Stimulated activated naive CD8-positive, alpha-beta T cell treated with anti-CD3 and anti-CD28 coated beads, Interleukin-15, amount 100 ng/mL, for 72 hours (primary cell): ENCODE results near the gene JPH3.

ENCODE experiments used
- ATAC-seq: fragments of 150-1000 bp; cut with Tn5 transposase; 2 replicates; pipeline ENCODE4 v1.10.0; 2021; ENCODE audit warnings: mild to moderate bottlenecking, moderate library complexity
- DNase-seq, 2 donors: peaks; one replicate each; pipeline ENCODE4 v3.0.0; 2021 to 2022
- H3K27ac Mint-ChIP-seq, 2 donors: one replicate each; pipeline ENCODE4 v1.8.0; 2022; ENCODE audit warnings: mild to moderate bottlenecking in 2 of 2, mixed read lengths in 2 of 2, moderate library complexity in 2 of 2
- H3K27me3 Mint-ChIP-seq: one replicate; pipeline ENCODE4 v1.8.0; 2022; ENCODE audit warnings: mixed read lengths
- H3K4me1 Mint-ChIP-seq: one replicate; pipeline ENCODE4 v1.8.0; 2022; ENCODE audit warnings: mild to moderate bottlenecking, mixed read lengths
- H3K4me3 Mint-ChIP-seq, 2 donors: one replicate each; pipeline ENCODE4 v1.8.0; 2022; ENCODE audit warnings: mild to moderate bottlenecking in 2 of 2, mixed read lengths in 2 of 2, moderate library complexity in 1 of 2
- H3K9me3 Mint-ChIP-seq, 2 donors: one replicate each; pipeline ENCODE4 v1.8.0; 2022; ENCODE audit warnings: mixed read lengths in 2 of 2

Gene JPH3

GRCh38 chr16:87604634-87605111, 2.4 kb downstream of the JPH3 start:
- Mint-ChIP-seq H3K27ac (no peak overlapping the region), H3K27me3 (peaks cover 88% of the 10 kb centered on the region), H3K4me1 (peaks cover 16% of the 10 kb centered on the region), H3K9me3 (peaks cover 0 to 7% of the 10 kb centered on the region in 2 donors), H3K4me3 (no peak overlapping the region)
- DNase-seq (no peak), ATAC-seq (no peak)

- H3K4me3 Mint-ChIP-seq, result no peak overlapping the region
- peaks cover 0 to 7% of the 10 kb centered on the region in 2 donors for H3K9me3 Mint-ChIP-seq
- DNase-seq (no peak), ATAC-seq (no peak)
- peaks cover 16% of the 10 kb centered on the region for H3K4me1 Mint-ChIP-seq
- peaks cover 78% of the 10 kb centered on the region for H3K27me3 Mint-ChIP-seq
- H3K27ac Mint-ChIP-seq, result no peak overlapping the region
Observed at GRCh38 chr16:87607223-87607622, 4.9 kb downstream of the JPH3 start.

- peaks cover 76% of the 10 kb centered on the region for H3K27me3 Mint-ChIP-seq
Observed at GRCh38 chr16:87607871-87608270, 5.6 kb downstream of the JPH3 start.

GRCh38 chr16:87608400-87608985, 6.2 kb downstream of the JPH3 start:
- H3K27ac Mint-ChIP-seq, result no peak overlapping the region
- DNase-seq (peak; percentile 24 to 32), ATAC-seq (no peak)
- H3K9me3 Mint-ChIP-seq, result peaks cover 0 to 7% of the 10 kb centered on the region in 2 donors
- no peak overlapping the region for H3K4me3 Mint-ChIP-seq
- H3K27me3 Mint-ChIP-seq, result peaks cover 70% of the 10 kb centered on the region
- H3K4me1 Mint-ChIP-seq, result peaks cover 9% of the 10 kb centered on the region

More at GRCh38 chr16:87607871-87608270, 5.6 kb downstream of the JPH3 start:
- no peak for DNase-seq
- Mint-ChIP-seq H3K27ac (no peak overlapping the region), H3K4me1 (peaks cover 15% of the 10 kb centered on the region), H3K4me3 (no peak overlapping the region), H3K9me3 (peaks cover 0 to 7% of the 10 kb centered on the region in 2 donors)
- ATAC-seq, result no peak

- no peak for ATAC-seq
- Mint-ChIP-seq H3K4me1 (no peaks in the 10 kb centered on the region), H3K4me3 (no peak overlapping the region), H3K9me3 (peaks cover 0 to 7% of the 10 kb centered on the region in 2 donors), H3K27ac (no peak overlapping the region), H3K27me3 (peaks cover 54% of the 10 kb centered on the region)
- no peak for DNase-seq
Observed at GRCh38 chr16:87610026-87610425, 7.7 kb downstream of the JPH3 start.

- DNase-seq, result no peak
- no peak for ATAC-seq
- H3K4me1 Mint-ChIP-seq, result no peaks in the 10 kb centered on the region
- H3K4me3 Mint-ChIP-seq, result no peak overlapping the region
- peaks cover 0 to 7% of the 10 kb centered on the region in 2 donors for H3K9me3 Mint-ChIP-seq
- peaks cover 48% of the 10 kb centered on the region for H3K27me3 Mint-ChIP-seq
- no peak overlapping the region for H3K27ac Mint-ChIP-seq
Observed at GRCh38 chr16:87611456-87611855, 9.1 kb downstream of the JPH3 start.

- Mint-ChIP-seq H3K4me1 (no peaks in the 10 kb centered on the region), H3K9me3 (no peaks in the 10 kb centered on the region), H3K27ac (no peak overlapping the region), H3K4me3 (no peak overlapping the region), H3K27me3 (peaks cover 32% of the 10 kb centered on the region)
- ATAC-seq (no peak), DNase-seq (no peak)
Observed at GRCh38 chr16:87613961-87614360, 11.7 kb downstream of the JPH3 start.

GRCh38 chr16:87615621-87616041, 13.3 kb downstream of the JPH3 start:
- Mint-ChIP-seq H3K4me3 (no peak overlapping the region), H3K27me3 (peaks cover 36% of the 10 kb centered on the region), H3K9me3 (no peaks in the 10 kb centered on the region), H3K27ac (no peak overlapping the region), H3K4me1 (peaks cover 7% of the 10 kb centered on the region)
- ATAC-seq, result no peak
- DNase-seq, result no peak

GRCh38 chr16:87616556-87616955, 14.2 kb downstream of the JPH3 start:
- peaks cover 36% of the 10 kb centered on the region for H3K27me3 Mint-ChIP-seq
- peaks cover 7% of the 10 kb centered on the region for H3K4me1 Mint-ChIP-seq
- no peaks in the 10 kb centered on the region for H3K9me3 Mint-ChIP-seq
- no peak for DNase-seq
- no peak overlapping the region for H3K27ac Mint-ChIP-seq
- ATAC-seq, result no peak
- no peak overlapping the region for H3K4me3 Mint-ChIP-seq

- Mint-ChIP-seq H3K4me1 (peaks cover 7% of the 10 kb centered on the region), H3K27ac (no peak overlapping the region), H3K9me3 (no peaks in the 10 kb centered on the region), H3K4me3 (no peak overlapping the region), H3K27me3 (peaks cover 43% of the 10 kb centered on the region)
- DNase-seq, result no peak
- no peak for ATAC-seq
Observed at GRCh38 chr16:87618216-87618615, 15.9 kb downstream of the JPH3 start.

GRCh38 chr16:87619360-87620200, 17.3 kb downstream of the JPH3 start:
- no peak for ATAC-seq
- H3K27ac Mint-ChIP-seq, result no peak overlapping the region
- H3K27me3 Mint-ChIP-seq, result peaks cover 43% of the 10 kb centered on the region
- peaks cover 7% of the 10 kb centered on the region for H3K4me1 Mint-ChIP-seq
- no peaks in the 10 kb centered on the region for H3K9me3 Mint-ChIP-seq
- no peak for DNase-seq
- H3K4me3 Mint-ChIP-seq, result no peak overlapping the region

- no peak for ATAC-seq
- no peak overlapping the region for H3K27ac Mint-ChIP-seq
- H3K9me3 Mint-ChIP-seq, result no peaks in the 10 kb centered on the region
Observed at GRCh38 chr16:87620201-87620495, 17.8 kb downstream of the JPH3 start.

GRCh38 chr16:87621550-87621829, 19.2 kb downstream of the JPH3 start:
- peaks cover 36% of the 10 kb centered on the region for H3K27me3 Mint-ChIP-seq
- ATAC-seq, result no peak

More at GRCh38 chr16:87620201-87620495, 17.8 kb downstream of the JPH3 start:
- no peak for DNase-seq
- Mint-ChIP-seq H3K27me3 (peaks cover 43% of the 10 kb centered on the region), H3K4me1 (peaks cover 7% of the 10 kb centered on the region), H3K4me3 (no peak overlapping the region)

GRCh38 chr16:87621976-87622713, 19.8 kb downstream of the JPH3 start:
- DNase-seq (no peak), ATAC-seq (no peak)
- Mint-ChIP-seq H3K4me3 (no peak overlapping the region), H3K27ac (peak overlapping the region in 1 of 2 donors; percentile 63), H3K9me3 (no peaks in the 10 kb centered on the region), H3K4me1 (peaks cover 7% of the 10 kb centered on the region), H3K27me3 (peaks cover 36% of the 10 kb centered on the region)

More at GRCh38 chr16:87621550-87621829, 19.2 kb downstream of the JPH3 start:
- DNase-seq, result no peak
- H3K27ac Mint-ChIP-seq, result no peak overlapping the region
- H3K4me3 Mint-ChIP-seq, result no peak overlapping the region
- no peaks in the 10 kb centered on the region for H3K9me3 Mint-ChIP-seq
- H3K4me1 Mint-ChIP-seq, result peaks cover 7% of the 10 kb centered on the region

- peaks cover 36% of the 10 kb centered on the region for H3K27me3 Mint-ChIP-seq
- DNase-seq (no peak), ATAC-seq (peak; percentile 38)
- no peaks in the 10 kb centered on the region for H3K9me3 Mint-ChIP-seq
- no peak overlapping the region for H3K4me3 Mint-ChIP-seq
- H3K4me1 Mint-ChIP-seq, result peaks cover 7% of the 10 kb centered on the region
- H3K27ac Mint-ChIP-seq, result no peak overlapping the region
Observed at GRCh38 chr16:87622756-87623319, 20.5 kb downstream of the JPH3 start.
